AG09319 (cell line): ENCODE measurements around the gene BORCS5.
"Not testable (repeated sequence)": the region's sequence is repeated elsewhere in the genome, so short reads cannot be mapped to it uniquely, and the experiment has no call there.

Source experiments
- DNase-seq: peaks from one replicate; pipeline ENCODE4 v3.0.0-alpha.2; 2010; ENCODE audit warnings: low read depth; ENCODE audit errors: extremely low read depth
- CTCF ChIP-seq: IDR thresholded peaks from 2 replicates; pipeline ENCODE4 v1.5.1; 2011; ENCODE audit warnings: low read depth, mild to moderate bottlenecking, inconsistent platforms, low read length, moderate library complexity

BORCS5 gene

GRCh38 chr12:12338527-12339168 is 18.2 kb upstream of the BORCS5 start:
- TF ChIP-seq CTCF, result no peak
- DNase-seq, result no peak

GRCh38 chr12:12349711-12350665 is 6.9 kb upstream of the BORCS5 start, which contains the start of gene MANSC1:
MANSC1 (minus strand) TSS chr12:12350242; CDS start chr12:12343314, 6,928 bp downstream.
- TF ChIP-seq CTCF, result peak; percentile 9
- no peak for DNase-seq

GRCh38 chr12:12350868-12351463 is 5.9 kb upstream of the BORCS5 start:
- DNase-seq, result no peak
- no peak for TF ChIP-seq CTCF

GRCh38 chr12:12351468-12352185 is 5.3 kb upstream of the BORCS5 start:
- not testable (repeated sequence) for DNase-seq

GRCh38 chr12:12353276-12353675 is 3.6 kb upstream of the BORCS5 start:
- TF ChIP-seq CTCF, result no peak
- no peak for DNase-seq

GRCh38 chr12:12353807-12354206 is 3.1 kb upstream of the BORCS5 start:
- no peak for DNase-seq
- no peak for TF ChIP-seq CTCF

- no peak for DNase-seq
- no peak for TF ChIP-seq CTCF
Observed at GRCh38 chr12:12356467-12356895, 397 bp upstream of the BORCS5 start.
